Measurements from ENCODE around the gene DHRS3. TPM values are rescaled to one million over a fixed set of nuclear protein-coding genes. Genes with fewer than 3 reads are reported as not detected.
"Not testable (repeated sequence)": the region's sequence is repeated elsewhere in the genome, so short reads cannot be mapped to it uniquely, and the experiment has no call there.

The DHRS3 gene
- total and polyA plus RNA-seq, 2 donors = 20.5 to 56.8 TPM

GRCh38 chr1:12568009-12568767 lies 49.8 kb downstream of the DHRS3 start:
- Histone ChIP-seq H3K27ac (ENCODE audit: low read depth in 1 of 2, low read length in 1 of 2) (no peak overlapping the region), H3K4me3 (ENCODE audit: low read length in 2 of 2) (no peak overlapping the region), H3K4me1 (ENCODE audit: control insufficient read depth in 2 of 2, insufficient read depth in 2 of 2, low read length in 2 of 2) (no peaks in the 10 kb centered on the region), H3K9me3 (ENCODE audit: control insufficient read depth in 2 of 2, insufficient read depth in 1 of 2, low read length in 1 of 2) (peaks cover 1 to 17% of the 10 kb centered on the region in 2 donors), H3K27me3 (ENCODE audit: control insufficient read depth in 2 of 2, insufficient read depth in 1 of 2, low read length in 1 of 2) (no peaks in the 10 kb centered on the region), H3K36me3 (ENCODE audit: control insufficient read depth in 2 of 2, insufficient read depth in 2 of 2, low read length in 1 of 2) (peaks cover 0 to 15% of the 10 kb centered on the region in 2 donors)
- DNase-seq (ENCODE audit: low read depth in 6 of 9, low spot score in 9 of 9) = no peak
- 98% methylated on average over 14 of the region's 14 CpGs for WGBS

GRCh38 chr1:12567288-12567819 lies 50.7 kb downstream of the DHRS3 start:
- Histone ChIP-seq H3K27ac (ENCODE audit: low read depth in 1 of 2, low read length in 1 of 2) (no peak overlapping the region), H3K4me3 (ENCODE audit: low read length in 2 of 2) (no peak overlapping the region), H3K36me3 (ENCODE audit: control insufficient read depth in 2 of 2, insufficient read depth in 2 of 2, low read length in 1 of 2) (peaks cover 0 to 13% of the 10 kb centered on the region in 2 donors), H3K4me1 (ENCODE audit: control insufficient read depth in 2 of 2, insufficient read depth in 2 of 2, low read length in 2 of 2) (no peaks in the 10 kb centered on the region), H3K9me3 (ENCODE audit: control insufficient read depth in 2 of 2, insufficient read depth in 1 of 2, low read length in 1 of 2) (peaks cover 2 to 19% of the 10 kb centered on the region in 2 donors), H3K27me3 (ENCODE audit: control insufficient read depth in 2 of 2, insufficient read depth in 1 of 2, low read length in 1 of 2) (no peaks in the 10 kb centered on the region)
- no peak for DNase-seq (ENCODE audit: low read depth in 6 of 9, low spot score in 9 of 9)
- 97% methylated on average over 9 of the region's 9 CpGs for WGBS

- Histone ChIP-seq H3K9me3 (ENCODE audit: control insufficient read depth in 2 of 2, insufficient read depth in 1 of 2, low read length in 1 of 2) (peaks cover 2 to 19% of the 10 kb centered on the region in 2 donors), H3K27me3 (ENCODE audit: control insufficient read depth in 2 of 2, insufficient read depth in 1 of 2, low read length in 1 of 2) (no peaks in the 10 kb centered on the region), H3K4me1 (ENCODE audit: control insufficient read depth in 2 of 2, insufficient read depth in 2 of 2, low read length in 2 of 2) (no peaks in the 10 kb centered on the region), H3K4me3 (ENCODE audit: low read length in 2 of 2) (no peak overlapping the region), H3K36me3 (ENCODE audit: control insufficient read depth in 2 of 2, insufficient read depth in 2 of 2, low read length in 1 of 2) (peaks cover 0 to 13% of the 10 kb centered on the region in 2 donors), H3K27ac (ENCODE audit: low read depth in 1 of 2, low read length in 1 of 2) (no peak overlapping the region)
- WGBS = 81% methylated on average over 9 of the region's 9 CpGs
- DNase-seq (ENCODE audit: low read depth in 6 of 9, low spot score in 9 of 9) = no peak
These were observed 51.3 kb downstream of the DHRS3 start for GRCh38 chr1:12566484-12567287.

GRCh38 chr1:12565966-12566352 lies 52.1 kb downstream of the DHRS3 start:
- peaks cover 2 to 22% of the 10 kb centered on the region in 2 donors for H3K9me3 ChIP-seq (ENCODE audit: control insufficient read depth in 2 of 2, insufficient read depth in 1 of 2, low read length in 1 of 2)
- peaks cover 0 to 10% of the 10 kb centered on the region in 2 donors for H3K36me3 ChIP-seq (ENCODE audit: control insufficient read depth in 2 of 2, insufficient read depth in 2 of 2, low read length in 1 of 2)
- no peak overlapping the region for H3K27ac ChIP-seq (ENCODE audit: low read depth in 1 of 2, low read length in 1 of 2)
- H3K4me1 ChIP-seq (ENCODE audit: control insufficient read depth in 2 of 2, insufficient read depth in 2 of 2, low read length in 2 of 2) = no peaks in the 10 kb centered on the region
- H3K4me3 ChIP-seq (ENCODE audit: low read length in 2 of 2) = no peak overlapping the region
- H3K27me3 ChIP-seq (ENCODE audit: control insufficient read depth in 2 of 2, insufficient read depth in 1 of 2, low read length in 1 of 2) = no peaks in the 10 kb centered on the region
- 87% methylated on average over 7 of the region's 7 CpGs for WGBS
- DNase-seq (ENCODE audit: low read depth in 6 of 9, low spot score in 9 of 9) = no peak

- Histone ChIP-seq H3K36me3 (ENCODE audit: control insufficient read depth in 2 of 2, insufficient read depth in 2 of 2, low read length in 1 of 2) (peaks cover 0 to 9% of the 10 kb centered on the region in 2 donors), H3K4me3 (ENCODE audit: low read length in 2 of 2) (no peak overlapping the region), H3K27me3 (ENCODE audit: control insufficient read depth in 2 of 2, insufficient read depth in 1 of 2, low read length in 1 of 2) (no peaks in the 10 kb centered on the region), H3K9me3 (ENCODE audit: control insufficient read depth in 2 of 2, insufficient read depth in 1 of 2, low read length in 1 of 2) (peaks cover 2 to 22% of the 10 kb centered on the region in 2 donors), H3K27ac (ENCODE audit: low read depth in 1 of 2, low read length in 1 of 2) (no peak overlapping the region), H3K4me1 (ENCODE audit: control insufficient read depth in 2 of 2, insufficient read depth in 2 of 2, low read length in 2 of 2) (no peaks in the 10 kb centered on the region)
- WGBS = 96% methylated on average over 10 of the region's 10 CpGs
- no peak for DNase-seq (ENCODE audit: low read depth in 6 of 9, low spot score in 9 of 9)
These were observed 52.7 kb downstream of the DHRS3 start for GRCh38 chr1:12565094-12565965.

- not testable (repeated sequence) for H3K27ac ChIP-seq (ENCODE audit: low read depth in 1 of 2, low read length in 1 of 2); H3K4me1 ChIP-seq (ENCODE audit: control insufficient read depth in 2 of 2, insufficient read depth in 2 of 2, low read length in 2 of 2); H3K27me3 ChIP-seq (ENCODE audit: control insufficient read depth in 2 of 2, insufficient read depth in 1 of 2, low read length in 1 of 2); H3K4me3 ChIP-seq (ENCODE audit: low read length in 2 of 2); DNase-seq (ENCODE audit: low read depth in 6 of 9, low spot score in 9 of 9); H3K36me3 ChIP-seq (ENCODE audit: control insufficient read depth in 2 of 2, insufficient read depth in 2 of 2, low read length in 1 of 2)
- WGBS = 97% methylated on average over 3 of the region's 3 CpGs
- peaks cover 2 to 22% of the 10 kb centered on the region in 2 donors for H3K9me3 ChIP-seq (ENCODE audit: control insufficient read depth in 2 of 2, insufficient read depth in 1 of 2, low read length in 1 of 2)
These were observed 53.8 kb downstream of the DHRS3 start for GRCh38 chr1:12564251-12564650.

- Histone ChIP-seq H3K36me3 (ENCODE audit: control insufficient read depth in 2 of 2, insufficient read depth in 2 of 2, low read length in 1 of 2) (peaks cover 0 to 8% of the 10 kb centered on the region in 2 donors), H3K4me1 (ENCODE audit: control insufficient read depth in 2 of 2, insufficient read depth in 2 of 2, low read length in 2 of 2) (no peaks in the 10 kb centered on the region), H3K27ac (ENCODE audit: low read depth in 1 of 2, low read length in 1 of 2) (no peak overlapping the region), H3K9me3 (ENCODE audit: control insufficient read depth in 2 of 2, insufficient read depth in 1 of 2, low read length in 1 of 2) (peaks cover 2 to 22% of the 10 kb centered on the region in 2 donors), H3K4me3 (ENCODE audit: low read length in 2 of 2) (no peak overlapping the region), H3K27me3 (ENCODE audit: control insufficient read depth in 2 of 2, insufficient read depth in 1 of 2, low read length in 1 of 2) (no peaks in the 10 kb centered on the region)
- WGBS = 85% methylated on average over 3 of the region's 3 CpGs
- DNase-seq (ENCODE audit: low read depth in 6 of 9, low spot score in 9 of 9) = no peak
These were observed 54.9 kb downstream of the DHRS3 start for GRCh38 chr1:12562955-12563576.

GRCh38 chr1:12561121-12561520 lies 56.9 kb downstream of the DHRS3 start:
- Histone ChIP-seq H3K36me3 (ENCODE audit: control insufficient read depth in 2 of 2, insufficient read depth in 2 of 2, low read length in 1 of 2) (no peaks in the 10 kb centered on the region), H3K4me3 (ENCODE audit: low read length in 2 of 2) (no peak overlapping the region), H3K27me3 (ENCODE audit: control insufficient read depth in 2 of 2, insufficient read depth in 1 of 2, low read length in 1 of 2) (no peaks in the 10 kb centered on the region), H3K27ac (ENCODE audit: low read depth in 1 of 2, low read length in 1 of 2) (no peak overlapping the region), H3K4me1 (ENCODE audit: control insufficient read depth in 2 of 2, insufficient read depth in 2 of 2, low read length in 2 of 2) (no peaks in the 10 kb centered on the region), H3K9me3 (ENCODE audit: control insufficient read depth in 2 of 2, insufficient read depth in 1 of 2, low read length in 1 of 2) (peaks cover 2 to 22% of the 10 kb centered on the region in 2 donors)
- DNase-seq (ENCODE audit: low read depth in 6 of 9, low spot score in 9 of 9) = no peak
- WGBS = 96% methylated on average over 7 of the region's 7 CpGs
